ENCODE results near the gene SOX3. TPM values are rescaled to one million over a fixed set of nuclear protein-coding genes. Genes with fewer than 3 reads are reported as not detected.

SOX3 gene
- total and polyA plus RNA-seq, 3 experiments from 2014 or later, result not detected

DNA sequence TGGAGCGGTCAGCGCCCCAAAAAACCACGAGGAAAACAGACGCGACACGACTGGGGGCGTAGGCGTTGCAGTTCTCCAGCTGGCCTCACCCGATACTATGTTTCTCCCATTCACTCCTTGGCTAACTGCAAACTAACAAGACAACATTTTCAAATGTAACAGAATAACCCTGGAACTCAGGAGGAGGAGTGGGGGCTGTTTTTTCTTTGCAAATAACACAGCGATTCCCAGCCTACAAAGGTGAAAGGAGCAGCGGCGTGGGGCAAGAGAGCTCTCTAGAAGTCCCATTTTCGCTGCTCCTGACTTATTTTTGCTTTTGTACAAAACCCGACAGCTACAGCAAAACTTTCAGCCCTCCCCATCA is 1.6 kb downstream of the SOX3 start:
- CTCF ChIA-PET, result no interaction called here
- H3K9me3 Mint-ChIP-seq, result peaks cover 0 to 10% (median 3%) of the 10 kb centered on the region in 5 donors
- Histone ChIP-seq H3K27me3 (ENCODE audit: insufficient read depth, low read length, poor library complexity, severe bottlenecking) (no peaks in the 10 kb centered on the region), H3K27ac (ENCODE audit: low read depth, low read length) (no peak overlapping the region), H3K4me3 (ENCODE audit: low read length) (no peak overlapping the region), H3K36me3 (ENCODE audit: insufficient read depth, low read length) (no peaks in the 10 kb centered on the region), H3K4me1 (ENCODE audit: insufficient read depth, low read length) (no peaks in the 10 kb centered on the region), H3K9me3 (ENCODE audit: low read length) (no peaks in the 10 kb centered on the region)
- peak overlapping the region in 3 of 7 donors; percentile 34 to 46 (median 39) for H3K4me3 Mint-ChIP-seq
- peaks cover 0 to 6% (median 5%) of the 10 kb centered on the region in 3 donors for H3K4me1 Mint-ChIP-seq
- H3K27me3 Mint-ChIP-seq, result peaks cover 46 to 47% of the 10 kb centered on the region in 2 donors
- DNase-seq, result no peak
- no peaks in the 10 kb centered on the region for H3K36me3 Mint-ChIP-seq
- POLR2A ChIA-PET, result no interaction called here
- no peak overlapping the region for H3K27ac Mint-ChIP-seq

DNA sequence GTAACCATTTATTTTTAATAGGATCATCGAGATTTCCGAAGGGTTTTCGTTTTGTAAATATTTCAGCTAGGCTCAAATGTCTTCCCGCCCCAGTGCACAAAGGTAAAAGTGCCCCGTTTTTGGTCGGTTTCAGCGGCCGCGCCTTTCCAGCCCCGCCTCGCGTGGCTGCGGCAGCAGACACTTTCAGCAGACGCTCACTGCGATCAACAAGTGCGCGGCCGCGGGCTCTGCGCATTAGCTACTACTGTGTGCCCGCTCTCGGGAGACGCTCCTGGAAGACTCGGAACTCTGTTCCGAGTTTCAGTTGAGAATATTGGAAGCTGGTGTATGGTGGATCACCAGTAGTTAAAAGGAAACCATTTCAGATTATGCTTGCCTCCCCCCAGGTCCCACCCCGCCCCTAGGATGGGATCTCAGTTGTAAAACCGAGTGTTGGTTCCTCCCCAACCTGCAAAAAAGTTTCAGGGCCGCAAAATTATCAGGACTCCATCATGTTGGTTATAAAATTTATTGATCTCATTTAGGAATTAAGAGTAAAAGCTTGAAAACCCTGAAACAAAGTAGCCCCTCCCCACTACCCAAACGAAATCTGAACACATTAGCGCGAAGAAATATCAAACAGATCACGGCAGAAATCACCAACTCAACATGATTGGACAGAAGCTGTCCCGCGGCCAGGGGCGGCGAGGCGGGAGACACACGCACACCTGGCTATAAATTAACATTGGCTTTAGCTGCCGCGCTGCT is 2.2 kb downstream of the SOX3 start:
- H3K27ac Mint-ChIP-seq, result no peak overlapping the region
- H3K4me3 Mint-ChIP-seq, result no peak overlapping the region
- H3K4me1 Mint-ChIP-seq, result peaks cover 0 to 6% (median 5%) of the 10 kb centered on the region in 3 donors
- H3K9me3 ChIP-seq (ENCODE audit: low read length), result no peaks in the 10 kb centered on the region
- DNase-seq, result no peak
- no peak overlapping the region for H3K4me3 ChIP-seq (ENCODE audit: low read length)
- H3K9me3 Mint-ChIP-seq, result peaks cover 0 to 10% (median 3%) of the 10 kb centered on the region in 5 donors
- POLR2A ChIA-PET, result no interaction called here
- no peaks in the 10 kb centered on the region for H3K27me3 ChIP-seq (ENCODE audit: insufficient read depth, low read length, poor library complexity, severe bottlenecking)
- CTCF ChIA-PET, result no interaction called here
- peaks cover 42 to 47% of the 10 kb centered on the region in 2 donors for H3K27me3 Mint-ChIP-seq
- no peaks in the 10 kb centered on the region for H3K4me1 ChIP-seq (ENCODE audit: insufficient read depth, low read length)
- H3K27ac ChIP-seq (ENCODE audit: low read depth, low read length), result no peak overlapping the region
- H3K36me3 ChIP-seq (ENCODE audit: insufficient read depth, low read length), result no peaks in the 10 kb centered on the region
- H3K36me3 Mint-ChIP-seq, result no peaks in the 10 kb centered on the region

DNA sequence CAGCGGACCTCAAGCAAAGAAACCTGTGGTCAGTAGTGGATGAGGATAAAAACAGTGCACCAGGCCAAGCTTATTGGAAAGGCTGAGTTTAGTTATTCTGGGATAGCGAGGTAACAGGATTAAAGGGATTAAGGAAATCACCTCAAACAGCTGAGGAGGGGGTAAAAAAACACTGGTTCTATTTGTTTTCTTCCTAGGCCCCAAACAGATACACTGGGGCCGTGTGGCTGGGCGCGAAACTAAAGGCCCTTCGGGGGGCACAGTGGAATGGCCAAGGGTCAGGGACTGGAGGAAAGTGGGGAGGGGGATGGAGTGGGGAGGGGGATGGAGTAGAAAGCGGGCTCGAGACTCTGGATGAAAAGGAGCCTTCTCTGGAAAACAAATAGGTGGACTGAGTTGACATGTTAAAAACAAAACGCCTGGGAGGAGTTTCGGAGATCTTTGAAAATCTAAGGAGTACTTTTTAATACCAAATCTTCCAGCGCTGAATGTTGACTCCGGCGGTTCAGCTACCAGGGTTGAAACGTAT is 2.9 kb downstream of the SOX3 start:
- peaks cover 0 to 6% (median 5%) of the 10 kb centered on the region in 3 donors for H3K4me1 Mint-ChIP-seq
- DNase-seq, result no peak
- H3K36me3 Mint-ChIP-seq, result no peaks in the 10 kb centered on the region
- POLR2A ChIA-PET, result no interaction called here
- peak overlapping the region in 1 of 7 donors; percentile 41 for H3K4me3 Mint-ChIP-seq
- H3K9me3 ChIP-seq (ENCODE audit: low read length), result no peaks in the 10 kb centered on the region
- H3K36me3 ChIP-seq (ENCODE audit: insufficient read depth, low read length), result no peaks in the 10 kb centered on the region
- CTCF ChIA-PET, result no interaction called here
- H3K27ac Mint-ChIP-seq, result no peak overlapping the region
- H3K27ac ChIP-seq (ENCODE audit: low read depth, low read length), result no peak overlapping the region
- H3K4me3 ChIP-seq (ENCODE audit: low read length), result no peak overlapping the region
- no peaks in the 10 kb centered on the region for H3K27me3 ChIP-seq (ENCODE audit: insufficient read depth, low read length, poor library complexity, severe bottlenecking)
- H3K4me1 ChIP-seq (ENCODE audit: insufficient read depth, low read length), result no peaks in the 10 kb centered on the region
- H3K27me3 Mint-ChIP-seq, result peaks cover 39 to 40% of the 10 kb centered on the region in 2 donors
- H3K9me3 Mint-ChIP-seq, result peaks cover 0 to 10% (median 3%) of the 10 kb centered on the region in 5 donors

DNA sequence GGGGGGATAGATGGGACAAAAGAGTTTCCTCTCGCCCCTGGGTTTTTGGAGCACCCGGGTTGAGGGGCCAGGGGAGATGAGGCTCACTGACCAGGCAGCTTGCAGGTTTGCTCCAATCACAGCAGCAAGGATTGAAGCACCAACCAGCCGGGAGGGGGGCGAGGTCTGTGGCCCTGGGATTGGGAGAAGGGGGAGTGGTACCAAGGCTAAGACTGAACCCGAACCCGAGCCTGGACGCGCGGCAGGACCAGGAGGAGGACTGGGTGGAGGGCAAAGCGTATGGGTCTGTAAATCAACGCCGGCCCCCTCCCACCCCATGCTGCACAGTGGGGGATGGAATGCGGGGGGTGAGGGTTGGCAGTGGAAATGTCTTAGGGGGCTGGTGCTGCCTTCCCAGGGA is 3.5 kb downstream of the SOX3 start:
- H3K36me3 ChIP-seq (ENCODE audit: insufficient read depth, low read length), result no peaks in the 10 kb centered on the region
- H3K27ac ChIP-seq (ENCODE audit: low read depth, low read length), result no peak overlapping the region
- no peak for DNase-seq
- CTCF ChIA-PET, result no interaction called here
- Mint-ChIP-seq H3K4me1 (peaks cover 0 to 6% (median 5%) of the 10 kb centered on the region in 3 donors), H3K36me3 (no peaks in the 10 kb centered on the region), H3K27ac (no peak overlapping the region), H3K27me3 (peaks cover 36 to 39% of the 10 kb centered on the region in 2 donors), H3K4me3 (no peak overlapping the region), H3K9me3 (peaks cover 0 to 10% (median 1%) of the 10 kb centered on the region in 5 donors)
- H3K4me3 ChIP-seq (ENCODE audit: low read length), result no peak overlapping the region
- H3K27me3 ChIP-seq (ENCODE audit: insufficient read depth, low read length, poor library complexity, severe bottlenecking), result no peaks in the 10 kb centered on the region
- no peaks in the 10 kb centered on the region for H3K9me3 ChIP-seq (ENCODE audit: low read length)
- POLR2A ChIA-PET, result no interaction called here
- no peaks in the 10 kb centered on the region for H3K4me1 ChIP-seq (ENCODE audit: insufficient read depth, low read length)

DNA sequence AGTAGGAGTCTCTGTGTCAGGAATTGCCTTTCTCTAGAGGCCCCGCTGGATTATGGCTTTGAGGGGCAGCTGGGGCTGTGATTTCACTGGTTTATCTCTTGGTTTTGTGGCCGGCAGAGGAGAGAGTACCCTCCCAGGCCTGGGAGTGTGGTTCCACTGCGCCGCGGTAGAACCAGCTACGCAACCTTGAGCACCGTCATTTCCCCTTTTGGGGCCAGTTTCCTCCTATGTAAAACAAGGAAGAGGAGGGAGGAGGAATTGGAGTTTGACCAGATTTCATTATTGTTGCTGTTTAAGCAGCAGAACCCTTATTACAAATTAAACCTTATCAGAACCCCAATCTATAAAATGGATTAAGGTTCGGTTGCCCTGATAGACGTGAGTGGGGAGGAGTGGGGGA is 4.4 kb downstream of the SOX3 start:
- H3K9me3 ChIP-seq (ENCODE audit: low read length), result no peaks in the 10 kb centered on the region
- Mint-ChIP-seq H3K27ac (no peak overlapping the region), H3K9me3 (peaks cover 0 to 10% (median 1%) of the 10 kb centered on the region in 5 donors), H3K4me1 (peaks cover 0 to 6% (median 5%) of the 10 kb centered on the region in 3 donors), H3K4me3 (no peak overlapping the region), H3K27me3 (peaks cover 32 to 37% of the 10 kb centered on the region in 2 donors), H3K36me3 (no peaks in the 10 kb centered on the region)
- H3K36me3 ChIP-seq (ENCODE audit: insufficient read depth, low read length), result no peaks in the 10 kb centered on the region
- POLR2A ChIA-PET, result no interaction called here
- no peak for DNase-seq
- no peaks in the 10 kb centered on the region for H3K27me3 ChIP-seq (ENCODE audit: insufficient read depth, low read length, poor library complexity, severe bottlenecking)
- no peak overlapping the region for H3K27ac ChIP-seq (ENCODE audit: low read depth, low read length)
- no peak overlapping the region for H3K4me3 ChIP-seq (ENCODE audit: low read length)
- no peaks in the 10 kb centered on the region for H3K4me1 ChIP-seq (ENCODE audit: insufficient read depth, low read length)
- CTCF ChIA-PET, result no interaction called here

DNA sequence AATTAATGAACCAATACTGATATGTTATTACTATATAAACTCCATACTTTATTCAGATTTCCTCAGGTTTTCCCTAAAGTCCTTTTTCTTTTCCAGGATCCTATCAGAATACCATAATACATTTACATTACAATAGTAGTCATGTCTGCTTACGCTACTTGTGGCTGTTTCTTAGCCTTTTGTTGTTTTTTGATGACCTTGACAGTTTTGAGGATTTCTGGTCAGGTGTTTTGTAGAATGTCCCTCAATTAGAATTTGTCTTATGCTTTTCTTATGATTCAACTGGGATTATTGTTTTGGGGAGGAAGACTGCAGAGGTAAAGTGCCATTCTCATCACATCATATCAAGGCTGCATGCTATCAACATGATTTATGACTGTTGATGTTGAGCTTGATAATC is 9.1 kb downstream of the SOX3 start:
- H3K27me3 Mint-ChIP-seq, result peaks cover 13 to 21% of the 10 kb centered on the region in 2 donors
- H3K9me3 ChIP-seq (ENCODE audit: low read length), result no peaks in the 10 kb centered on the region
- no peak for DNase-seq
- H3K4me1 Mint-ChIP-seq, result no peaks in the 10 kb centered on the region
- no peak overlapping the region for H3K4me3 Mint-ChIP-seq
- H3K36me3 ChIP-seq (ENCODE audit: insufficient read depth, low read length), result no peaks in the 10 kb centered on the region
- no peak overlapping the region for H3K27ac ChIP-seq (ENCODE audit: low read depth, low read length)
- H3K36me3 Mint-ChIP-seq, result no peaks in the 10 kb centered on the region
- no peak overlapping the region for H3K27ac Mint-ChIP-seq
- H3K4me1 ChIP-seq (ENCODE audit: insufficient read depth, low read length), result no peaks in the 10 kb centered on the region
- no peaks in the 10 kb centered on the region for H3K27me3 ChIP-seq (ENCODE audit: insufficient read depth, low read length, poor library complexity, severe bottlenecking)
- H3K4me3 ChIP-seq (ENCODE audit: low read length), result no peak overlapping the region
- POLR2A ChIA-PET, result no interaction called here
- peaks cover 0 to 6% (median 0%) of the 10 kb centered on the region in 5 donors for H3K9me3 Mint-ChIP-seq
- CTCF ChIA-PET, result no interaction called here

DNA sequence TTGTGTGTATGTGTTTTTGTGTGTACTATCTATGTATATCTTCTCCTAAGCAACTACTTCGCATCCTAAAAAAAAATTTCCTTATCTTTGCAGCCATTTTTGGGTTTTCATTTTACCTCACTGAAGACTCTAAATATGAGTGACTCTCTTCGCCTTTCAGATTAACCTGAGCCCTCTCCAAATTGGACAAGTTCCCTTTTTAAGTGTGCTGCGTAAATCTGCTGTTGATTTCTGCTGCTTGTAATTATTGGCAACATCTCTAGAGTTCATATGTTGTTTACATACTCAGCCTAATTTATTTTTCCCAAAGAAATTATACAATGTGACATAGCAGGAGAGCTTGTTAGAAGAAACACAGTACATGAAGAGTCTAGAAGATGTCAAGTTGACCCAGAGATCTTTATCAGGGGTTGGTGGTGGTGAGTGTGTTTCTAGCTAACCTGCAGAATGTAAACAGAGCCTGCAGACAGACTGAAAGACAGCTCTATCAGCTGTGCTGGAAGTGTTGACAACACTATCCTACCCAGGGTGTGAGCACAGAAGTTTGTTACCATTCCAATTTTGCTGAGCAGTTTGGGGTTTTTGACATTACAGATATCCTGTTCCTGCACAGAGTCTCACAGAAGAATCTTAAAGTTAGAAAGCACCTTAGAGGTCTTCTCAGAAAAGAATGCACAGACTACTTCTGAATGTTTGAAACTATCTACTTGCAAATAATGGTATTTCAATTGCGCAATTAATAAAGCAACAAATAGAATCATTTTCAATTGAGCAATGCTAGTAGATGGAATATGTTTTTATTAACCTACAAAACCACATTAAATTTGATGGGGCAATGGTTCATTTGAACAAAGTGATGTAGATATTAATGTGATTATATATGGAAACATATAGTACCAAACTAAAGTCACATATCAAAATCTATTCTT is 12.5 kb downstream of the SOX3 start:
- CTCF ChIA-PET, result no interaction called here

DNA sequence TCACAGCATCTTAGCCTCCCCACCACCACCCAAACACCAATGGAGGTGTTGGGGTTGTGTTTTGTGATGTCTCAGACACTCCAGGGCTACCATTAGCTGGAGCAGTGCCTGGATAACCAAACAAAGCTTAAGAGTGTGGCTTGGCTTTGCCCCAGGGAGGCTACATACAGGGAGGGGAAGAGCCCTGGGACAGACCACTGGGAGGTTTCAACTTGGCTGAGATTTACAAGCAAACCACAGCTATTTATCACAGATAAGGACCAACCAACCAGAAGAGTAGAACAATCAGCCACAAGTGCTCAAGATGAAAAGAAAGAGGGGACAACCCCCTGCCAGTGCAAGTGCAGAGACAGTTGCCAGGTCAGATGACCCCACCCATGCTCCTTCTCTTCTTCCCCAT is 24.1 kb downstream of the SOX3 start:
- no peaks in the 10 kb centered on the region for H3K27me3 ChIP-seq (ENCODE audit: insufficient read depth, low read length, poor library complexity, severe bottlenecking)
- no peak overlapping the region for H3K27ac ChIP-seq (ENCODE audit: low read depth, low read length)
- Mint-ChIP-seq H3K4me3 (no peak overlapping the region), H3K36me3 (peaks cover 0 to 4% (median 0%) of the 10 kb centered on the region in 3 donors), H3K9me3 (peaks cover 0 to 6% (median 4%) of the 10 kb centered on the region in 5 donors), H3K27me3 (peaks cover 0 to 1% of the 10 kb centered on the region in 2 donors), H3K4me1 (no peaks in the 10 kb centered on the region), H3K27ac (no peak overlapping the region)
- H3K36me3 ChIP-seq (ENCODE audit: insufficient read depth, low read length), result no peaks in the 10 kb centered on the region
- H3K4me3 ChIP-seq (ENCODE audit: low read length), result no peak overlapping the region
- ChIA-PET CTCF (no interaction called here), POLR2A (no interaction called here)
- H3K9me3 ChIP-seq (ENCODE audit: low read length), result no peaks in the 10 kb centered on the region
- no peaks in the 10 kb centered on the region for H3K4me1 ChIP-seq (ENCODE audit: insufficient read depth, low read length)
- no peak for DNase-seq

More for the DNA sequence above, 12.5 kb downstream of the SOX3 start:
- Histone ChIP-seq H3K27ac (ENCODE audit: low read depth, low read length) (no peak overlapping the region), H3K4me1 (ENCODE audit: insufficient read depth, low read length) (no peaks in the 10 kb centered on the region), H3K4me3 (ENCODE audit: low read length) (no peak overlapping the region), H3K36me3 (ENCODE audit: insufficient read depth, low read length) (no peaks in the 10 kb centered on the region), H3K27me3 (ENCODE audit: insufficient read depth, low read length, poor library complexity, severe bottlenecking) (no peaks in the 10 kb centered on the region), H3K9me3 (ENCODE audit: low read length) (no peaks in the 10 kb centered on the region)
- no peak overlapping the region for H3K4me3 Mint-ChIP-seq
- no peak for DNase-seq
- peaks cover 0 to 8% of the 10 kb centered on the region in 2 donors for H3K27me3 Mint-ChIP-seq
- POLR2A ChIA-PET, result no interaction called here
- H3K36me3 Mint-ChIP-seq, result no peaks in the 10 kb centered on the region
- H3K27ac Mint-ChIP-seq, result no peak overlapping the region
- H3K4me1 Mint-ChIP-seq, result no peaks in the 10 kb centered on the region
- no peaks in the 10 kb centered on the region for H3K9me3 Mint-ChIP-seq
